GM19372 (cell line): ENCODE results near the gene TCF7L2.

Source experiments
- ATAC-seq: cut with Tn5 transposase; IDR thresholded peaks from one replicate; pipeline ENCODE4 v1.9.1; 2021; ENCODE audit warnings: mild to moderate bottlenecking, low read depth, moderate library complexity; ENCODE audit not compliant: unreplicated experiment

TCF7L2 gene

DNA sequence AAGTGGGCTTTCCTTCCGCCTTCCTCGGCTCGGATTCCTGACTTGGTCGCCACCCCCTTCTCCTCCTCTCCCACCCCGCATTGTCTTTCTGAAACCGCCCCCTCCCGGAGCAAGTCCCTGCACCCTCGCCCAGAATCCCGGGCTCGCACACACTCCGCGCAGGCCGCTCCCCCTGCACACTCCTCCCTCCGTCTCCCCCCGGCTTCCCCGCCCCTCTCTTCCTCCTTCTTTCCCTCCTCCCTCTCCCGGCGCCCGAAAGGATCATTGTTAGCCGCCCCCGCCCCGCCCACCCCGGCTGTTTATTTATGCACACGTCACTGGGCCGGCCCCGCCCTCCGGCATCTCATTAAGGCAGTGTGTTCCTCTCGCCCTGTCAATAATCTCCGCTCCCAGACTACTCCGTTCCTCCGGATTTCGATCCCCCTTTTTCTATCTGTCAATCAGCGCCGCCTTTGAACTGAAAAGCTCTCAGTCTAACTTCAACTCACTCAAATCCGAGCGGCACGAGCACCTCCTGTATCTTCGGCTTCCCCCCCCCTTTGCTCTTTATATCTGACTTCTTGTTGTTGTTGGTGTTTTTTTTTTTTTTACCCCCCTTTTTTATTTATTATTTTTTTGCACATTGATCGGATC, at the start of gene TCF7L2:
Gene TCF7L2, plus strand, starts transcription at position 373 of the 633 bp plus-strand sequence. CDS start 510 bp downstream, outside the sequence.
- ATAC-seq: peak; percentile 57

DNA sequence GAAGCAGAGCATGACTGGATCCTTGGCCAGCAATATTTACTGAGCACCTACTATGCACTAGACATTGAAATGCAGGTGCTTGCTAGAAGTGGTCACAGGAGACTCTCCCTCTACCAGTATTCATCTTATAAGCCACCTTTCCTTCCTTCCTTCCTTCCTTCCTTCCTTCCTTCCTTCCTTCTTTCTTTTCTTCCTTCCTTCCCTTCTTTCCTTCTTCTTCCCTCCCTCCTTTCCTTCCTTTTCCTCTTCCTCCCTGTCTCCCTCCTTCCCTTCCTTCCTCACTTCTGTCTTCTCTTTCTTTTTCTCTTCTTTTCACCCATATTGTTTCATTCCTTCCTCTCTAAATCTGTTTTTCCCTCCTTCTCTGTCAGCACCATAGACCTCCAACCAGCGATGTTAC, 47.3 kb upstream of the TCF7L2 start:
- no peak for ATAC-seq

DNA sequence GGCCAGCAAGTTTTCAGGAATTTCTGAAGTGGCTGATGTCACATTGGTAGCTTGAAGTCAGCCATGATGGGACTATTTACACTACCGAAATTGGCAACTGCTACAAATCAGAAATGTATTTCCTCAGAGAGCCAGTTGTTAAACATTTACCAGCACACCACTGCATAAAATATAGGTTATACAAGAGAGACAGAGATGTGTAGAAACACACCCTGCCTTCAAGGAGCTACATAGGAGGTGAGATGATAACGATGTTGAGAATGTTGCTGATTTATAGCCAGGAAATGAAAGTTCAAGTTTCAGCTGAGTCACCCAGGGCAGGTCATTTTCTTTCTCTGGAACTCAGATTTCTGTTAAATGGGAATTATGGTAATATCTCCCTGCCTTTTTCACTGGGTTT, 46.0 kb upstream of the TCF7L2 start:
- no peak for ATAC-seq

GRCh38 chr10:112906945-112907344, 43.1 kb upstream of the TCF7L2 start:
- ATAC-seq: no peak

GRCh38 chr10:112907893-112908292, 42.2 kb upstream of the TCF7L2 start:
- ATAC-seq: no peak

GRCh38 chr10:112911206-112911605, 38.8 kb upstream of the TCF7L2 start:
- no peak for ATAC-seq

DNA sequence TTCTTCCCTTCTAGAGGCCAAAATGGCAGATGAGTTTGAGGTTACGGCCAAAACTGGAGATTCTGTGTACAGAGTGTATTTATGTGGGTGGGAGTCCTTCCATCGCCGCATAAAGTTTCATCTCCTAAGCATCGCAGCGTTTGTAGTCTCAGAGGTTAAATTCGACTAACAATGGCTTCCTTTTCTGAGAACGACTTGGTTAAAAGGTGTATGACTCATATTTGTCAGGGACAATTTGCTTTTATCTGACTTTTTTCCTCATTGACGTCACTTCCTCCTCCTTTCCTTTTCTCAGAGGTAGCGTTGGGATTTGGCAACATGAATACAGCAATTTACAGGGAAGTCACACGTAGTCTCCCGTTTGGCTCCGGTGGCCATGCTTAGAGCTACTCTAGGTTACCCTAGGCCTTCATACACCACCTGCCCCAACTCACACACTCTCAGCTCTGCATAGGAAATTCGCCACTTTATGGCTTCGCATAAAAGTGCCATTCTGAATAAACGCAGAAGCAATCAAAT, 37.6 kb upstream of the TCF7L2 start:
- ATAC-seq: no peak

DNA sequence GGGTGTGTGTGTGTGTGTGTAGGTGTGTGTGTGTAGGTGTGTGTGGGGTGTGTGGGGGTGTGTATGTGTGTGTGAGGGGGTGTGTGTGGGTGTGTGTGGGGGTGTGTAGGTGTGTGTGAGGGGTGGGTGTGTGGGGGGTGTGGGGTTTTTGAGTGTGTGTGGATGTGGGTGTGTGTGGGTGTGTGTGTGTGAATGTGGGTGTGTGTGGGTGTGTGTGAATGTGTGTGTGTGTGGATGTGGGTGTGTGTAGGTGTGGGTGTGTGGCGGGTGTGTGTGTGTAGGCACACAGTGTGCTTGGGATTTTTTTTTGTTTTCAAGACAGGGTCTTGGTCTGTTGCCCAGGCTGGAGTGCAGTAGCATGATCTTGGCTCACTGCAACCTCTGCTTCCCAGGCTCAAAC, 36.8 kb upstream of the TCF7L2 start:
- no peak for ATAC-seq

- no peak for ATAC-seq
These were observed 36.3 kb upstream of the TCF7L2 start for GRCh38 chr10:112913661-112914287.

DNA sequence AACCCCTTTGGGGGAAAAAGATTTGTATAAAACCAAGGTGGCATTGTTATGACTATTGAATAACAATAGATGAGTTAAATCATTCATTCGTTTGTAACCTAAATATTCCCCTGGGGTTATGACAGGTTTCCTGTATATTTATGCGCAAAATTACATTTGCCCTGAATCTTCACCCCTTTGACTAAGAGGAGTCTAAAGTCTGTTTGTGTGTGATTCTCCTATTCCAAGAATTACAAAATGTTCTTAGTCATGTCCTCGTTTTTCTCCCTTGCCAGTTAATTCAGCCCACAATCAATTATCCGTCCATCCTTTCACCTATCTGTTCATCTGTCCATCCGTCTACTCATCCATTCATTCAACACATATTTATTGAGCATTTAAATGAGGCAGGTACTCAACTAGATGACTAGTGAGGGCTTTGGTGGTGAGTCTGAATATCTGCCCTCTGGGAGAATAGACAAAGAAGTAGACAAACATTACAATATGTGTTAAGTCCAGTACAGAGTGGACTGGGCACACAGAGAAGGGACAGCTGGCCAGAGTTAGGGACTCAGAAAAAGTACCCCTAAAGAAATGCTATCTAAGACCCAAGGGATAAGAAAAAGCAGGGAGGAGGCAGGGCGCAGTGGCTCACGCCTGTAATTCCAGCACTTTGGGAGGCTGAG, 35.6 kb upstream of the TCF7L2 start:
- ATAC-seq: no peak

GRCh38 chr10:112915590-112916572, 34.2 kb upstream of the TCF7L2 start:
- ATAC-seq: no peak

DNA sequence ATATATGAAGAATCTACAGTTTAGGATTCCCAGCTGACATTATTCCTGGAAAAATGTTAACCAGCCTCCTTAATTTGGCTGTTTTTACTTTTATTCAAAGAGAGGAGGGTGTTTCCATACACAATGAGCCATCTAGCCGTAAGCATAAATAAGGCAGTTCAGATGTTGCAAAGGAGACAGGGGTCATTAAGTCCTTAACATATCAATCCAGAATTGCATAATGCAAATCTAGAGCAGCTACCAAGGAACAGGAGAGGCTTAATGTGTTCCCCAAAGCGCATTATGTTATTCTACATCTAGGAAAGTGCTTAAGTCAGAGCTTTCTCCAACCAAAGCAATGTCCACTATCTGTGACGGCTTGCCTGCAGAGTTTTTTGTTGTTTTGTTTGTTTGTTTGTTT, 32.4 kb upstream of the TCF7L2 start:
- no peak for ATAC-seq

- ATAC-seq: no peak
These were observed 31.3 kb upstream of the TCF7L2 start for GRCh38 chr10:112918771-112919170.

DNA sequence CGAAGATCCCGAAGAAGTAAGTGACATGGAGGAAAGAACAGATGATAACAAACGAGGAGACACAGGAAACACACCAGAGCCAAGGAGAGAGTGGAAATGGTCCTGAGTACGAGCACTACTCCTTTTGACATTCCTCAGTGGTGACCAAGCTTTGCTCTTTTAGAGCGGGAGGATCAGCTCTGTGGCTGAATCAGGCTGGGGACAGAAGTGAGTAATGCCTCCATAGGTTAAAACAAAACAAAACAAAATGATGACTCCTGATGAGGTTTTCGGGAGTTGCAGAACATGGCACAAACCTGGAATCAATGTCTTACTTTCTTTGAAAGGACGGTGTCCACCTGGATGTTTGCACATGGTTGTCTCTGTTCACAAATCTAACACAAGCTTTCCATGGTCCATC, 30.3 kb upstream of the TCF7L2 start:
- no peak for ATAC-seq

DNA sequence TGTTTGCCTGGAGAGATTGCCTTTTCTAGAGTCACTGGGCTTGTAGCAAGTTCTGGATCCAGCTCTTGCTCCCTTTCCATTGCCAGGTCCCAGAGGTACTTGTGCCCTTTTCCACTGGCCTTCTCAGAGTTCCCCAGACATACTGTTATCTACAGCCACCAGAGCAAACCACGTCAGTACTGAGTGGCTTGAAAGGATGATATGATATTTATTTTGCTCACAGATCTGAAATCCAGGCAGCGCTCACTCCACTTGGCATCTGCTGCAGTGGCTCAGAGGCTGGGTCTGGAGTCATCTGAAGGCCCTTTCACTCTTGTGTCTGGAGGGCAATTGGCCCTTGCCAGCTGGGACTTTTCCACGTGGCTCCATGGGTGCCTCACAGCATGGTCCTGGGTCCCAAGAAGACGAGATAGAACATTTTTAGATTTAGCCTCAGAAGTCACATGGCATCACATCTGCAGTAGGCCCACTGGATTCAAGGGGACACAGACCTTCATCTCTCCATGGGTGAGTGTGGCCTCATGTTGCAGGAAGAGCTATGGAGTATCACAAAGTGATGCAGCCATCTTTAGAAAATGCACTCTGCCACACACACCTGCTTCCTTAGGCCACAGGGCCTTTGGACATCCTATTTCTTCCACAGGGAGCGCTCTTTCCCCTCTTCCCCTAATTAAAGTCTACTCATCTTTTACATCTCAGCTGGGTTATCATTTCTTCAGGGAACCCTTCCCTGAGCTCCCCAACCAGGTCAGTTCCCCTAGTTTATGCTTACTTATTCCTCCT, 22.9 kb upstream of the TCF7L2 start:
- ATAC-seq: no peak

DNA sequence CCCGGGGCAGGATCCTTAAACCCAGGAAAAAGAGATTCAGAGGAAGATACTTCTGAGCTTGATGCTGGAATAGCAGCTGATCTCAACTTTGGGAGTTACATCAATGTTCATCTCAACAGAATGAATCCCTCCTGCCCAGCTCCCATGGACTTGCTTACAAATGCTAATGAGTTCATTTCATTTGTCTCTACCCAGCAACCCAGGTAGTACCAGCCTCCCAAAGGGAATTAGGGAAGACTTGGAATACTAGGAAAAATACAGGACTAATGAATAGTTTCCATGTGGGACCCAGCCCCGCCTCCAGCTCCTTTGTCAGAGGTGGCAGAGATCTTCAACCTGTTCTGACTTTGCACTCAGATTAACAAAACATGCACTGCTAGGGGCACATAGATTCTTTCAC, 22.1 kb upstream of the TCF7L2 start:
- ATAC-seq: no peak

GRCh38 chr10:112932658-112933057, 17.4 kb upstream of the TCF7L2 start:
- ATAC-seq: no peak

GRCh38 chr10:112934193-112934592, 15.9 kb upstream of the TCF7L2 start:
- no peak for ATAC-seq

GRCh38 chr10:112938808-112939482, 11.1 kb upstream of the TCF7L2 start:
- no peak for ATAC-seq
